HG02852 (cell line): ENCODE measurements around the gene RTN4IP1.

ENCODE experiments used
- ATAC-seq: cut with Tn5 transposase; IDR thresholded peaks from one replicate; pipeline ENCODE4 v1.9.1; 2021; ENCODE audit warnings: mild to moderate bottlenecking, moderate library complexity; ENCODE audit not compliant: unreplicated experiment

Gene RTN4IP1

DNA sequence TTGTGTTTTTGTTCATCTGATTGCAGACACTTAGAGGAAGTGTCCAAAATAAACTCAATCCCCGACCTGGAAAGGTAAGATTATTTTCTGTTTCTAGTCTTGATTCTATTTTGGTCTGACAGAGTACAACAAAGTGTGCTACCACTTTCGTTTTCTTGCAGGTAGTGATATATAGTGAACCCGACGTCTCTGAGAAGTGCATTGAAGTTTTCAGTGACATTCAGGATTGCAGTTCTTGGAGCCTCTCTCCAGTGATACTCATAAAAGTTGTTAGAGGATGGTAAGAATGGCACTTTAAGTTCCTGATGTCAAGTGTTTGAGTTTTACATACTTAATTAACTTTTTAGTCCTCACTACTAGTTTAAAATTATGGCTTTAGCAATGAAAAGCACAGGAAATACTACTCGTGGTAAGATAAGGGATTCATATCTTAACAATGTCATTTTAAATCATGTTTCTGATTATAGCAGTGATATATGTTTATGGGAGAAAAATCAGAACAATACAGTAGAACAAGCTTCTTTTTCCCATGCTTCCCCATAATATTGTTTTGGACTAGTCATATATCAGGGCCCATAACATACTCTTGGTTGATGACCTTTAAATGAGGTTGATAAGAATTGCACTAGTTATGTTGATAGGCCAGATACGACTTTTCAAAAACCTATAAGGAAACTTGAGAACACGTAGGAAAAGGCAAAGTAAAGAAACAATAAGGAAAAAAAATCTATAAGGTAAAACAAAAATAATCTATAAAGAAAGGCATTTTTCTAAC is 104.0 kb downstream of the RTN4IP1 start:
- peak; percentile 39 for ATAC-seq

DNA sequence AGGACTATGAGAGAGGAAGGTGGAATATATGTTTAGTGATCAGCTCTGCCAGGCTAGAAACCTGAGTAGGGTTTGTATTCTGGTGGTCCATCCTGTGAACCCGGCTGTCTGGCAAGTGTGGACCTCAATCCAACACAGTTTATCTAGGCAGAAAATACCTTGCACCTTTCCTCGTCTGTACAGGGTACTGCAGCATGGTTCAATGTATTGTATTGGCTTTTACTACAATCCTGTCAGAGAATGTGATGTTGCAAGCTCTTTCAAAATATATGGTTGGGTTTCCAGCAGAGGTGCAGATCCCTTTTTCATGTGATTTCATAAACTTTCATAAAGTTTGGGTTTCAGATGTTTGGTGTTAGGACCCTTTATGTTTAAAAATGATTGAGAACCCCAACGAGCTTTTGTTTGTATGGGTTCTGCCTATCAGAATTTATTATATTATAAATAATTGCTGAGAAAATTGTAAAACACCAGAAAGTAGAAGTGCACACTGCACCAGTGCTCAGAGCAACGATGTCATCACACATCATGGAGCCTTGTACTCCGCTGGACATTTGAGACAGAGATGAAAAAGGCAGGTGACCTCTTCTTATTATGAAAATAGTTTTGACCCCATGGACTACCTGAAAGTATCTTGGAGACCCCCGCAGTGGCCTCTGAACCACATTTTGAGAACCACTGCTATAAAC is 106.6 kb downstream of the RTN4IP1 start:
- ATAC-seq = no peak
